ENCODE measurements around the gene POLG. TPM values are rescaled to one million over a fixed set of nuclear protein-coding genes. Genes with fewer than 3 reads are reported as not detected.

POLG gene
- 75.6 TPM for total RNA-seq

GRCh38 chr15:89334510-89335297, at the start of gene POLG:
Gene POLG, minus strand, starts transcription at chr15:89334824. Its CDS starts 1,070 bp downstream, at chr15:89333754.

Small RNAs within 50 kb of the gene (small RNA-seq; reads per million reads assigned to genes)
- gene MIR6766 (ENCODE audit: low replicate concordance), result not detected

Other genes starting within 250 kb of the POLG start
- gene ABHD2, start 246.4 kb downstream of the POLG start, total RNA-seq, result 48.5 TPM
- not detected for gene RLBP1, start 113.2 kb downstream of the POLG start, total RNA-seq
- 15.5 TPM for gene FANCI, start 90.8 kb downstream of the POLG start, total RNA-seq
- gene RHCG, start 161.8 kb upstream of the POLG start, total RNA-seq, result 11.7 TPM
- 4.3 TPM for gene TICRR, start 240.6 kb upstream of the POLG start, total RNA-seq